Left ventricle myocardium inferior (tissue), 1 donor: ENCODE data around the gene DDAH1. TPM values are rescaled to one million over a fixed set of nuclear protein-coding genes. Genes with fewer than 3 reads are reported as not detected.

Source experiments
- DNase-seq: peaks from one replicate; pipeline ENCODE4 v3.0.0-alpha.2; 2020
- H3K27ac ChIP-seq: fragments of 200-600 bp; replicated peaks from 2 replicates; pipeline ENCODE4 v1.8.0; 2021
- H3K27me3 ChIP-seq: fragments of 200-600 bp; 2 replicates; pipeline ENCODE4 v1.8.0; 2021; ENCODE audit warnings: low read depth
- H3K36me3 ChIP-seq: fragments of 200-600 bp; 2 replicates; pipeline ENCODE4 v1.8.0; 2021
- H3K4me1 ChIP-seq: fragments of 200-600 bp; 2 replicates; pipeline ENCODE4 v1.8.0; 2021
- H3K4me3 ChIP-seq: fragments of 200-600 bp; 2 replicates; pipeline ENCODE4 v1.8.0; 2021; ENCODE audit warnings: mild to moderate bottlenecking, moderate library complexity
- H3K9me3 ChIP-seq: fragments of 200-600 bp; replicated peaks from 2 replicates; pipeline ENCODE4 v1.8.0; 2021
- intact Hi-C: fragments of 100-400 bp; cut with micrococcal nuclease; formaldehyde crosslinking; loops from one replicate; pipeline ENCODE4 v1.11.0; 2022
- total RNA-seq: library from RNA; stranded (reverse); fragmentation: NEBNext Ultra II Directional; extraction: Animal tissue kit (Norgen Biotek cat#: 25700); gene quantifications from one replicate; pipeline ENCODE4 v1.2.1, GENCODE V29; 2021
- TF ChIP-seq, protein P1 (sequence below): fragments of 200-600 bp; IDR thresholded peaks from 2 replicates; pipeline ENCODE4 v1.8.0; 2021; ENCODE audit warnings: antibody characterized with exemption, mild to moderate bottlenecking, borderline replicate concordance
- donor health status: DM: no; HTN: yes; CAD: no; lungs with severe emphysema.

DDAH1 gene
- total RNA-seq, 1 donor from 2014 or later: 10.1 TPM

DNA sequence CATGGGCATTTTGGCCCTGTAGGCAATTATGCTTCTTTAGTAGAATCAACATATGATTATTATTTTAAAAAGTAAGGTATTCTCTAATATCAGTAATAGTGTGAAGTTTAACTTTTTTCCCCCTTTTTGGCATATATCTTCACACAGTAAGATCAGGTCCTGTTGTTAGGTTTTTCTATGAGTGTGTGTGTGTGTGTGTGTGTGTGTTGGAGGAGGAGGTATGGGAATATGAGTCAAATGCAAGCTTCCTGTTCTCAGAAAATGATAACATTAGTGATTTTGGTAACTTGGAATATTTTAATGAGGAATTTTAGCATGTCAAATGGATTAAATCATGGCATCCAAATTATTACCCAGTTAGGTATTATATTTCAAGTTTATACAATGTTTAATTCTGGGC lies 122.8 kb downstream of the DDAH1 start:
- no peaks in the 10 kb centered on the region for H3K9me3 ChIP-seq
- H3K27ac ChIP-seq: no peak overlapping the region
- no peaks in the 10 kb centered on the region for H3K36me3 ChIP-seq
- peaks cover 34% of the 10 kb centered on the region for H3K4me1 ChIP-seq
- intact Hi-C loops: no loop called here
- H3K4me3 ChIP-seq: no peak overlapping the region
- no peaks in the 10 kb centered on the region for H3K27me3 ChIP-seq
- TF ChIP-seq, protein P1, sequence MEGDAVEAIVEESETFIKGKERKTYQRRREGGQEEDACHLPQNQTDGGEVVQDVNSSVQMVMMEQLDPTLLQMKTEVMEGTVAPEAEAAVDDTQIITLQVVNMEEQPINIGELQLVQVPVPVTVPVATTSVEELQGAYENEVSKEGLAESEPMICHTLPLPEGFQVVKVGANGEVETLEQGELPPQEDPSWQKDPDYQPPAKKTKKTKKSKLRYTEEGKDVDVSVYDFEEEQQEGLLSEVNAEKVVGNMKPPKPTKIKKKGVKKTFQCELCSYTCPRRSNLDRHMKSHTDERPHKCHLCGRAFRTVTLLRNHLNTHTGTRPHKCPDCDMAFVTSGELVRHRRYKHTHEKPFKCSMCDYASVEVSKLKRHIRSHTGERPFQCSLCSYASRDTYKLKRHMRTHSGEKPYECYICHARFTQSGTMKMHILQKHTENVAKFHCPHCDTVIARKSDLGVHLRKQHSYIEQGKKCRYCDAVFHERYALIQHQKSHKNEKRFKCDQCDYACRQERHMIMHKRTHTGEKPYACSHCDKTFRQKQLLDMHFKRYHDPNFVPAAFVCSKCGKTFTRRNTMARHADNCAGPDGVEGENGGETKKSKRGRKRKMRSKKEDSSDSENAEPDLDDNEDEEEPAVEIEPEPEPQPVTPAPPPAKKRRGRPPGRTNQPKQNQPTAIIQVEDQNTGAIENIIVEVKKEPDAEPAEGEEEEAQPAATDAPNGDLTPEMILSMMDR: no peak
- DNase-seq: no peak

DNA sequence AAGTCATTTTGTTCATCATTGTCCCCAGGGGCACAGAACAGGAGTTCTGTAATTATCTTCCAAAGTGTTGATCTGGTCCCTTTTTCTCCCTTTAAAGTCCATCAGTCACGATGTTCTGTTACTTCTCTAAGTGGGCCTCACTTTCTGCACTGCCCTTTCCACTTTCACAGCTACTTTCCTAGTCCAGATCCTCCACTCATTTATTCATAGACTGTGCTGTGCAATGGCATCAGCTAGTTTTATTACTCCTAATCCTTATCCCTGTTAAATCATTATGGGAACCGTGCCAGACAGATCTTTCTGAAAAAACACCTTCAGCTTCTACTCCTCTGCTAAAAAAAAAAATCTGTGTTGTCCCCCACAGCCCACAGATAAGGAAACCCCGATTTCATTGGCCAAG lies 124.5 kb downstream of the DDAH1 start:
- intact Hi-C loops: no loop called here
- H3K27me3 ChIP-seq: no peaks in the 10 kb centered on the region
- H3K27ac ChIP-seq: no peak overlapping the region

DNA sequence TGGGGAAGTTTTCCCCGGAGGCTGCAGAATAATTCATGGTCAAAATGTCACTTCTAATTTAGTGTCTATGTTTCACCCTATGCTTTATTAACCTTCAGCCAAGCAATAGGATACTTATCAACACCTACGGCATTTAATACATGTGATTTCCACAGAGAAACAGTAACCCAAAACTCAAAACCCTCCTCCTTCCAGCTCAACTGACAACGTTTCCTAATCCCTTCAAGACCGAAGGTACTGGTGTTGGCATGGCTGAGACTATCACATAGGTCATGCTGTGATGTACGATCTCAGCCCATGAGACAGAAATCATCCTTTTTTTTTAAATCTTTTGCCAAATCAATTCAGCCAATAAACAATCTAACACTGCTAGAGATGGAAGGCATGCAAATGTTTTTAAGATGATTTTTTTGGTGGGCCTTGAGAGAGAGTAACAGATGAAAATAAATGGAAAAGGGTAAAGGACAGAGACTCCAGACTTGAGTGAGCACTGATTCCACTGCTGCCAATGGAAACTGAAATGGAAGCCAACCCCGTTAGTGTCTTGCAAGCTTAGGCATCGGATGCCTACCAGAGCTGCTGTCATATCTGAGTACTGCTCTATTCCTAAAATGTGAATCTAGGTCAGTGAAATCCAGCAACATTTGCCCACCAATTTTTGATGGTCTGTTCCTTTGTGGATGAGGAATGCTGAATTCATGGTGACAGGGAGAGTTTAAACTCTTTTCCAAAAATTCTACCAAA lies 125.1 kb downstream of the DDAH1 start:
- H3K27me3 ChIP-seq: no peaks in the 10 kb centered on the region
- H3K4me3 ChIP-seq: no peak overlapping the region
- peaks cover 34% of the 10 kb centered on the region for H3K4me1 ChIP-seq
- peak overlapping the region; percentile 6 for H3K27ac ChIP-seq
- peaks cover 1% of the 10 kb centered on the region for H3K9me3 ChIP-seq
- no peak for DNase-seq
- TF ChIP-seq, protein P1: no peak
- intact Hi-C loops: no loop called here
- H3K36me3 ChIP-seq: no peaks in the 10 kb centered on the region

More for the DNA sequence above, 124.5 kb downstream of the DDAH1 start:
- TF ChIP-seq, protein P1: no peak
- no peak for DNase-seq
- Histone ChIP-seq H3K4me1 (peaks cover 34% of the 10 kb centered on the region), H3K36me3 (no peaks in the 10 kb centered on the region), H3K9me3 (no peaks in the 10 kb centered on the region), H3K4me3 (no peak overlapping the region)

DNA sequence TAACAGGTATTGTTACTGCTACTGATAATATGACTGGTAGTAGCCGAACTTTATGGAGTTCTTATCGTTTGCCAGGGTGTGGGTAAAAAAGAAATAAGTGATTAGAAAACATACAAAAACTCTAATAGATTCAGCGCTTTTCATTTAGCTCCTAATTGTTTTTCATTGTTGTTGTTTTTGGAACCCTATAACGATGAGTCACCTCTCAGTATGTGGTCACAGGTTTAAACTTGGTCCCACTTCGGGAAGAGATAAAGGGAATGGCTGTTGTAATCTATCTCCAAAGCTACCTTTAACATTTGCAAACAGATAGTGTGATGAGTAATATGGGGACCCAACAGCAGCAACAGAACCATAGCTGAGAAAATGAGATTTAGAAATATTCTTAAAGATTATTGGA lies 125.9 kb downstream of the DDAH1 start:
- H3K27me3 ChIP-seq: no peaks in the 10 kb centered on the region
- no peak overlapping the region for H3K4me3 ChIP-seq
- H3K9me3 ChIP-seq: peaks cover 9% of the 10 kb centered on the region
- peak overlapping the region; percentile 6 for H3K27ac ChIP-seq
- intact Hi-C loops: no loop called here
- no peak for DNase-seq
- TF ChIP-seq, protein P1: no peak
- peaks cover 32% of the 10 kb centered on the region for H3K4me1 ChIP-seq
- H3K36me3 ChIP-seq: no peaks in the 10 kb centered on the region

DNA sequence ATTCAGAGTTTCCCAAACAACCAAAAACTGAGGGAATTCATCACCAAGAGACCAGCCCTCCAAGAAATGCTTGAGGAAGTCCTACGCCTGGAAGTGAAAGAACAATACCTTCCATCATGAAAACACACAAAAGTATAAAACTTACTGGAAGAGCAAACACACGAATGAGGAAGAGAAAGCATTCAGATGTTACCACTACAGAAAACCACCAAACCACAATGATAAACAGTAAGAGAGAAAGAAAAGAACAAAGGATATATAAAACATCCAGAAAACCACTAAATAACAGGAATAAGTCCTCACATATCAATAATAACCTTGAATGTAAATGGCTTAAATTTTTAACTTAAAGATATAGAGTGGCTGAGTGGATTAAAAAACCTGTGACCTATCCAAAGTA lies 130.0 kb downstream of the DDAH1 start:
- TF ChIP-seq, protein P1: no peak
- no peaks in the 10 kb centered on the region for H3K27me3 ChIP-seq

More for the DNA sequence above, 130.0 kb downstream of the DDAH1 start:
- peaks cover 31% of the 10 kb centered on the region for H3K4me1 ChIP-seq
- intact Hi-C loops: no loop called here
- no peaks in the 10 kb centered on the region for H3K36me3 ChIP-seq
- H3K4me3 ChIP-seq: no peak overlapping the region
- DNase-seq: no peak
- no peak overlapping the region for H3K27ac ChIP-seq
- peaks cover 27% of the 10 kb centered on the region for H3K9me3 ChIP-seq
